Measurements from ENCODE around the gene YES1. TPM values are rescaled to one million over a fixed set of nuclear protein-coding genes. Genes with fewer than 3 reads are reported as not detected.

Gene YES1
- total RNA-seq, 4 donors from 2014 or later, result 49.4 to 128 (median 96.0) TPM

DNA sequence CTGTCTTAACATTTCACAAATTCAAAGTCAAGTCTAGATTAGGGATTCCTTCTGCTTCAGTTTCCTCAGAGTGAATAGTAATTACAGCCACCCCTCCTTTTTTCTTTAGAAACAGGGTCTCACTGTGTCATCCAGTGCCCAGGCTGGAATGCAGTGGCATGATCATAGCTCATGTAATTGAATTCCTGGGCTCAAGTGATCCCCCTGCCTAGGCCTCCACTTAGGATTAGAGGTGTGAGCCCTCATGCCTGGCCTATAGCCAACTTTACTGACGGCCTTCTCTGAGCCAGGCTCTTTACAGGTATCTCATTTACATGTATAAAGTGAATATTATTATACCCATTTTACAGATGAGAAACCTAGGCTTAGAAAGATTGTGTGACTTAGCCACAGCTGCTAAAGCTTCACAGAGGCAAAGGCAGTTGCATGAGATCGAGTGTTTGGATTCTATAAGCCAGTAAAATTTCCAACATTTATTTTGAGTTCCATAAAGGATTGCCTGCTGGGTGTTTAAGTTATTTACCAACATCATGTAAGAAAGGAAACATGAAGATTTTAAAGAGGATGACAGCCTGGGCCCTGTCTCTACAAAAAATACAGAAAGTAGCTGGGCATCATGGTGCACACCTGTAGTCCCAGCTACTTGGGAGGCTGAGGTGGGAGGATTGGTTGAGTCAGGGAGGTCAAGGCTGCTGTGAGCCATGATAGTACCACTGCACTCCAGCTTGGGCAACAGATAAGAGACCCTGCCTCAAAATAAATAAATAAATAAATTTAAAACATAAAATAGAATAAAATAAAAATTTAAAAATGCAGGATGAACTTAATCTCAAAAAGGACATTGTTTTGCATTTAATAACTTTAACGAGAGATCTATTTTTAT, 101.4 kb downstream of the YES1 start:
- H3K4me3 ChIP-seq, result peak overlapping the region in 2 of 4 donors; percentile 61 to 73
- peak overlapping the region; percentile 80 to 91 (median 90) for H3K27ac ChIP-seq

DNA sequence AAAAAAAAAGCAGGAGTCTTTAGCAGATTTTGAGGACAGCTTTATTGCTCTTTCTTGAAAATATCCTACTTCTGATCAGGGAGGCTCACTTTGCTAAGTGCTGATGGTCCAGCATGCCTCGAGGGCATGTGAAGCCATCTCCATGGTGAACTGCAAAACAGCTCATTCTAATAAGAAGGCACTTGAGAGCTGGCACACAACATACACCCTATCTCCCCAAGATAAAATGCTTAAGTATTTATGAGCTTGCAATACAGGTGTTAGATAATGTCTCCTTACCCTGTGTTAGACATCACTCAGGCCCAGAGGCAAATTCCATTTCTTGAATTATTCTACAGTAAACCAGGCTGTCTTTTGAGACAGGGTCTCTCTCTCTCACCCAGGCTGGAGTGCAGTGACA, 102.3 kb downstream of the YES1 start:
- intact Hi-C loops (cut with DNase I; ENCODE audit: low total_unique reads), result no loop called here
- WGBS, 2 donors (ENCODE audit: low coverage in 1 of 2), result 33 to 78% methylated on average over 1 of the region's 1 CpG
- peaks cover 0 to 5% (median 0%) of the 10 kb centered on the region in 4 donors for H3K36me3 ChIP-seq
- H3K9me3 ChIP-seq, result no peaks in the 10 kb centered on the region
- H3K27ac ChIP-seq, result no peak overlapping the region
- no peak for DNase-seq
- no peak overlapping the region for H3K4me3 ChIP-seq
- H3K27me3 ChIP-seq, result no peaks in the 10 kb centered on the region
- in situ Hi-C loops (cut with MboI; ENCODE audit: low pct_ligation_motif_present in 1 of 4, low pct_unique_long_range_greater_than_20kb in 1 of 4, low sequenced_read_pairs in 3 of 4), result no loop called here
- peaks cover 0 to 19% (median 6%) of the 10 kb centered on the region in 4 donors for H3K4me1 ChIP-seq
- no peak for TF ChIP-seq EP300 (IDR thresholded peaks at IDR 0.05; ENCODE audit: low read depth)
- no peak for TF ChIP-seq POLR2A (IDR thresholded peaks at IDR 0.05)
- TF ChIP-seq POLR2AphosphoS5 (IDR thresholded peaks at IDR 0.05), result no peak
- TF ChIP-seq, protein P1, sequence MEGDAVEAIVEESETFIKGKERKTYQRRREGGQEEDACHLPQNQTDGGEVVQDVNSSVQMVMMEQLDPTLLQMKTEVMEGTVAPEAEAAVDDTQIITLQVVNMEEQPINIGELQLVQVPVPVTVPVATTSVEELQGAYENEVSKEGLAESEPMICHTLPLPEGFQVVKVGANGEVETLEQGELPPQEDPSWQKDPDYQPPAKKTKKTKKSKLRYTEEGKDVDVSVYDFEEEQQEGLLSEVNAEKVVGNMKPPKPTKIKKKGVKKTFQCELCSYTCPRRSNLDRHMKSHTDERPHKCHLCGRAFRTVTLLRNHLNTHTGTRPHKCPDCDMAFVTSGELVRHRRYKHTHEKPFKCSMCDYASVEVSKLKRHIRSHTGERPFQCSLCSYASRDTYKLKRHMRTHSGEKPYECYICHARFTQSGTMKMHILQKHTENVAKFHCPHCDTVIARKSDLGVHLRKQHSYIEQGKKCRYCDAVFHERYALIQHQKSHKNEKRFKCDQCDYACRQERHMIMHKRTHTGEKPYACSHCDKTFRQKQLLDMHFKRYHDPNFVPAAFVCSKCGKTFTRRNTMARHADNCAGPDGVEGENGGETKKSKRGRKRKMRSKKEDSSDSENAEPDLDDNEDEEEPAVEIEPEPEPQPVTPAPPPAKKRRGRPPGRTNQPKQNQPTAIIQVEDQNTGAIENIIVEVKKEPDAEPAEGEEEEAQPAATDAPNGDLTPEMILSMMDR (IDR thresholded peaks at IDR 0.05), result no peak

More for the DNA sequence above, 101.4 kb downstream of the YES1 start:
- 72 to 83% methylated on average over 2 to 3 of the region's 3 CpGs for WGBS, 2 donors (ENCODE audit: low coverage in 1 of 2)
- H3K9me3 ChIP-seq, result no peaks in the 10 kb centered on the region
- intact Hi-C loops (cut with DNase I; ENCODE audit: low total_unique reads), result no loop called here
- TF ChIP-seq POLR2AphosphoS5 (IDR thresholded peaks at IDR 0.05) (no peak), POLR2A (IDR thresholded peaks at IDR 0.05) (no peak), EP300 (IDR thresholded peaks at IDR 0.05; ENCODE audit: low read depth) (no peak)
- TF ChIP-seq, protein P1 (IDR thresholded peaks at IDR 0.05), result no peak
- H3K36me3 ChIP-seq, result no peaks in the 10 kb centered on the region
- no peaks in the 10 kb centered on the region for H3K27me3 ChIP-seq
- in situ Hi-C loops (cut with MboI; ENCODE audit: low pct_ligation_motif_present in 1 of 4, low pct_unique_long_range_greater_than_20kb in 1 of 4, low sequenced_read_pairs in 3 of 4), result no loop called here
- peaks cover 0 to 19% (median 6%) of the 10 kb centered on the region in 4 donors for H3K4me1 ChIP-seq
- DNase-seq, result no peak

DNA sequence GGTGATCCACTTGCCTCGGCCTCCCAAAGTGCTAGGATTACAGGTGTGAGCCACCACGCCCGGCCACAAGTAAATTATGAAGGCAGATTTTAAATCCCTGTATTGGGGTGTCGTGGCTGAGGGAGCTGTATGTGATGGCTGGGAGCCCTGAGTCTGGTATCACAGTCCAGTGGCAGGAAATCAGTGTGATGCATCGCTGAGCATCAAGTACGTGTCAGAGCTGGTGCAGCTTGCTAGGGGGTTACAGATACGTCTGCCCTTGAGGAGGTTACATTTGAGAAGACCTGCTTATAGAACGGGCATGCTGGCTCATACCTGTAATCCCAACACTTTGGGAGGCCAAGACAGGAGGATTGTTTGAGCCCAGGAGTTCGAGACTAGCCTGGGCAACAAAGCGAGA, 103.9 kb downstream of the YES1 start:
- Histone ChIP-seq H3K4me1 (peaks cover 0 to 21% (median 10%) of the 10 kb centered on the region in 4 donors), H3K36me3 (peaks cover 0 to 5% (median 0%) of the 10 kb centered on the region in 4 donors), H3K27ac (no peak overlapping the region), H3K27me3 (no peaks in the 10 kb centered on the region), H3K9me3 (no peaks in the 10 kb centered on the region), H3K4me3 (no peak overlapping the region)
- intact Hi-C loops (cut with DNase I; ENCODE audit: low total_unique reads), result no loop called here
- no peak for DNase-seq
- WGBS, 2 donors (ENCODE audit: low coverage in 1 of 2), result 95 to 97% methylated on average over 5 to 10 of the region's 10 CpGs
- TF ChIP-seq POLR2AphosphoS5 (IDR thresholded peaks at IDR 0.05) (no peak), POLR2A (IDR thresholded peaks at IDR 0.05) (no peak), EP300 (IDR thresholded peaks at IDR 0.05; ENCODE audit: low read depth) (no peak)
- TF ChIP-seq, protein P1 (IDR thresholded peaks at IDR 0.05), result no peak
- in situ Hi-C loops (cut with MboI; ENCODE audit: low pct_ligation_motif_present in 1 of 4, low pct_unique_long_range_greater_than_20kb in 1 of 4, low sequenced_read_pairs in 3 of 4), result no loop called here

DNA sequence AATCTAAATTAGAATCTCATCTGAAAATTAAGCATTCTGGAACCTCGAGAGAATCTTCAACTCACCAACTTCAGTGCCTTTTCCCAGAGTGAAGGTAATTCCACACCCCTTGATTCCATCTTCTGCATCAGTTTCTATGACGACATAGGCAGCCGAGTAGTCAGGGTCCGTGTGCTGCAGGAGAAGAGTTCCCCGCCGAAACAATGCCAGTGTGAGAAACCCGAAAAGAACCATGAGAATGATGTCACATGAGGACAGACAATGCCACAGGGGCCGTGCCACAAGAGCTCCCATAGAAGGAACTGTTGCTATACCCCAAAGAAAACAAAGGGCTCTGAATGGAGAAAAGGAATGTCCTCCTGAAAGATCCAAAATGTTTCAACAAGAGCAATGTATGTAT, 105.6 kb downstream of the YES1 start:
- TF ChIP-seq POLR2A (IDR thresholded peaks at IDR 0.05) (no peak), EP300 (IDR thresholded peaks at IDR 0.05; ENCODE audit: low read depth) (no peak), POLR2AphosphoS5 (IDR thresholded peaks at IDR 0.05) (no peak)
- TF ChIP-seq, protein P1 (IDR thresholded peaks at IDR 0.05), result no peak
- Histone ChIP-seq H3K9me3 (no peaks in the 10 kb centered on the region), H3K27ac (no peak overlapping the region), H3K4me3 (no peak overlapping the region), H3K4me1 (peaks cover 0 to 28% (median 9%) of the 10 kb centered on the region in 4 donors), H3K27me3 (no peaks in the 10 kb centered on the region), H3K36me3 (peaks cover 0 to 5% (median 0%) of the 10 kb centered on the region in 4 donors)
- in situ Hi-C loops (cut with MboI; ENCODE audit: low pct_ligation_motif_present in 1 of 4, low pct_unique_long_range_greater_than_20kb in 1 of 4, low sequenced_read_pairs in 3 of 4) (no loop called here), intact Hi-C loops (cut with DNase I; ENCODE audit: low total_unique reads) (no loop called here)
- WGBS, 2 donors (ENCODE audit: low coverage in 1 of 2), result 80 to 92% methylated on average over 8 of the region's 8 CpGs
- no peak for DNase-seq

Data from transverse colon (tissue), 4 donors.